Measurements from ENCODE around the gene DEFB124. TPM values are rescaled to one million over a fixed set of nuclear protein-coding genes. Genes with fewer than 3 reads are reported as not detected.

DEFB124 gene
- not detected in 2 replicates for total RNA-seq

GRCh38 chr20:31474758-31475427, at the start of gene DEFB124, which contains the start of gene REM1:
Gene DEFB124, minus strand, starts transcription at chr20:31475127. Its CDS starts 2,114 bp downstream, at chr20:31473013.
Gene REM1, plus strand, starts transcription at chr20:31475288. Its CDS starts 1,158 bp downstream, at chr20:31476446.

GRCh38 chr20:31514154-31515071, 39.5 kb upstream of the DEFB124 start, which contains the start of gene HM13:
Gene HM13, plus strand, starts transcription at chr20:31514442. Its CDS starts 110 bp downstream, at chr20:31514552.

GRCh38 chr20:31440012-31440659, 34.8 kb downstream of the DEFB124 start, which contains the start of gene DEFB123:
Gene DEFB123, plus strand, starts transcription at chr20:31440632. Its CDS starts 67 bp downstream, at chr20:31440699.

Other genes with a start within 250 kb of the DEFB124 start
- gene DEFB115, start 217.5 kb downstream of the DEFB124 start, total RNA-seq: not detected in 2 replicates
- not detected in 2 replicates for gene DEFB116, start 166.5 kb downstream of the DEFB124 start, total RNA-seq
- not detected in 2 replicates for gene DEFB118, start 106.5 kb downstream of the DEFB124 start, total RNA-seq
- gene DEFB119, start 84.5 kb downstream of the DEFB124 start, total RNA-seq: not detected in 2 replicates
- gene DEFB121, start 68.9 kb downstream of the DEFB124 start, total RNA-seq: not detected in 2 replicates
- gene DEFB123, start 34.5 kb downstream of the DEFB124 start, total RNA-seq: not detected in 2 replicates
- not detected in 2 replicates for gene REM1, start 161 bp upstream of the DEFB124 start, total RNA-seq
- 132 and 202 TPM in 2 replicates for gene HM13, start 39.3 kb upstream of the DEFB124 start, total RNA-seq
- 31.3 and 47.0 TPM in 2 replicates for gene ID1, start 130.2 kb upstream of the DEFB124 start, total RNA-seq
- not detected in 2 replicates for gene COX4I2, start 162.8 kb upstream of the DEFB124 start, total RNA-seq
- 111 and 148 TPM in 2 replicates for gene BCL2L1, start 247.7 kb upstream of the DEFB124 start, total RNA-seq